IMR-90 (cell line): ENCODE data around the gene ZNF283. TPM values are rescaled to one million over a fixed set of nuclear protein-coding genes. Genes with fewer than 3 reads are reported as not detected.
A peak's percentile ranks its signal among the peaks of the same experiment; 100 is the strongest.

Experiments used
- ATAC-seq: fragments of 200-7000 bp; cut with Tn5 transposase; 2 replicates; pipeline ENCODE4 v1.9.1; 2020; ENCODE audit warnings: low read depth, mild to moderate bottlenecking, moderate library complexity
- BruUV-seq: library from RNA; stranded (reverse); fragments of 400-500 nt; replicated peaks from 2 replicates; lab custom pipeline; 2021; lab: Mats Ljungman, UMichigan
- CTCF ChIA-PET: fragments of 300-600 bp; formaldehyde crosslinking; extraction: SDS; loops from one replicate; lab custom pipeline; 2021; ENCODE audit warnings: antibody characterized with exemption; lab: Yijun Ruan, JAX
- POLR2A ChIA-PET: fragments of 300-600 bp; sonication (Branson Sonifier 250); formaldehyde crosslinking; loops from one replicate; lab custom pipeline; 2022; ENCODE audit warnings: antibody characterized with exemption; ENCODE audit not compliant: unreplicated experiment; lab: Charles Lee
- DNase-seq: peaks from one replicate; pipeline ENCODE4 v3.0.0; 2013
- H2AFZ ChIP-seq: replicated peaks from 2 replicates; pipeline ENCODE3; 2013; ENCODE audit warnings: low read length, mild to moderate bottlenecking; ENCODE audit not compliant: poor library complexity
- H2AK5ac ChIP-seq: 2 replicates; pipeline ENCODE4 v1.6.1; 2013; ENCODE audit warnings: low read depth, low read length, inconsistent platforms
- H2AK9ac ChIP-seq: replicated peaks from 2 replicates; pipeline ENCODE3; 2013; ENCODE audit warnings: mild to moderate bottlenecking, low read depth, low read length, moderate library complexity; ENCODE audit not compliant: poor library complexity
- H2BK120ac ChIP-seq: 2 replicates; pipeline ENCODE4 v1.6.1; 2013; ENCODE audit warnings: low read depth, low read length, inconsistent platforms
- H2BK15ac ChIP-seq: 3 replicates; pipeline ENCODE4 v1.6.1; 2013; ENCODE audit warnings: low read depth, low read length, inconsistent platforms
- H2BK20ac ChIP-seq: 2 replicates; pipeline ENCODE4 v1.6.1; 2013; ENCODE audit warnings: low read depth, mild to moderate bottlenecking, inconsistent platforms, low read length, moderate library complexity
- H2BK5ac ChIP-seq: 2 replicates; pipeline ENCODE4 v1.6.1; 2013; ENCODE audit warnings: mild to moderate bottlenecking, low read depth, low read length, inconsistent platforms; ENCODE audit not compliant: poor library complexity, severe bottlenecking
- H3K14ac ChIP-seq: replicated peaks from 2 replicates; pipeline ENCODE4 v1.6.1; 2013; ENCODE audit warnings: low read depth, low read length, inconsistent platforms
- H3K18ac ChIP-seq: 2 replicates; pipeline ENCODE4 v1.6.1; 2013; ENCODE audit warnings: low read depth, low read length, control low read depth
- H3K23ac ChIP-seq: 2 replicates; pipeline ENCODE4 v1.6.1; 2013; ENCODE audit warnings: low read depth, low read length, inconsistent platforms
- H3K27ac ChIP-seq: 2 replicates; pipeline ENCODE4 v1.5.1; 2013; ENCODE audit warnings: mild to moderate bottlenecking, control low read depth, low read length; ENCODE audit not compliant: insufficient read depth
- H3K27me3 ChIP-seq: 2 replicates; pipeline ENCODE4 v1.6.1; 2013; ENCODE audit warnings: low read length; ENCODE audit not compliant: control insufficient read depth, insufficient read depth
- H3K36me3 ChIP-seq: 2 replicates; pipeline ENCODE4 v1.6.1; 2013; ENCODE audit warnings: low read length, mixed read lengths; ENCODE audit not compliant: control insufficient read depth, insufficient read depth
- H3K4ac ChIP-seq: 2 replicates; pipeline ENCODE4 v1.6.1; 2013; ENCODE audit warnings: low read depth, low read length, inconsistent platforms
- H3K4me1 ChIP-seq: 2 replicates; pipeline ENCODE4 v1.6.1; 2013; ENCODE audit warnings: low read length, mixed read lengths; ENCODE audit not compliant: control insufficient read depth, insufficient read depth
- H3K4me2 ChIP-seq: 2 replicates; pipeline ENCODE4 v1.6.1; 2013; ENCODE audit warnings: low read depth, mild to moderate bottlenecking, control low read depth, low read length, moderate library complexity
- H3K4me3 ChIP-seq: 2 replicates; pipeline ENCODE4 v1.5.1; 2013; ENCODE audit warnings: low read depth, mild to moderate bottlenecking, control low read depth, low read length, moderate library complexity; ENCODE audit not compliant: insufficient read depth
- H3K56ac ChIP-seq: 2 replicates; pipeline ENCODE4 v1.6.1; 2013; ENCODE audit warnings: low read length, inconsistent platforms; ENCODE audit not compliant: insufficient read depth; ENCODE audit errors: extremely low read depth
- H3K79me1 ChIP-seq, 2 experiments: 2 replicates each; pipeline ENCODE4 v1.6.1; 2013; ENCODE audit warnings: low read length in 2 of 2, inconsistent platforms in 1 of 2, low read depth in 1 of 2
- H3K9ac ChIP-seq: 2 replicates; pipeline ENCODE4 v1.6.1; 2013; ENCODE audit warnings: low read depth, low read length, control low read depth
- H3K9me1 ChIP-seq: 2 replicates; pipeline ENCODE4 v1.6.1; 2013; ENCODE audit warnings: low read length, inconsistent platforms; ENCODE audit not compliant: insufficient read depth
- H3K9me3 ChIP-seq: 2 replicates; pipeline ENCODE4 v1.6.1; 2013; ENCODE audit warnings: low read length; ENCODE audit not compliant: control insufficient read depth, insufficient read depth
- H4K20me1 ChIP-seq: 2 replicates; pipeline ENCODE4 v1.6.1; 2013; ENCODE audit warnings: low read length, inconsistent platforms; ENCODE audit not compliant: insufficient read depth
- H4K5ac ChIP-seq: 2 replicates; pipeline ENCODE4 v1.6.1; 2013; ENCODE audit warnings: mild to moderate bottlenecking, low read depth, low read length, control low read depth
- H4K8ac ChIP-seq, 2 experiments: 2 replicates each; pipeline ENCODE4 v1.6.1; 2013; ENCODE audit warnings: low read depth in 2 of 2, low read length in 2 of 2, control low read depth in 1 of 2, inconsistent platforms in 1 of 2
- H4K91ac ChIP-seq: 2 replicates; pipeline ENCODE4 v1.6.1; 2013; ENCODE audit warnings: low read depth, low read length, inconsistent platforms; ENCODE audit not compliant: insufficient read depth
- BHLHE40 ChIP-seq: fragments of 150-350 bp; IDR thresholded peaks from 2 replicates; pipeline ENCODE4 v1.6.1; 2016; ENCODE audit warnings: mild to moderate bottlenecking, low read depth, low read length
- CEBPB ChIP-seq: IDR thresholded peaks from 2 replicates; pipeline ENCODE4 v1.6.1; 2012; ENCODE audit warnings: low read depth, low read length, improper control_type of control experiment
- CHD1 ChIP-seq: IDR thresholded peaks from 2 replicates; pipeline ENCODE4 v1.6.1; 2012; ENCODE audit warnings: low read depth, low read length, improper control_type of control experiment
- CTCF ChIP-seq: conservative IDR thresholded peaks from 2 replicates; pipeline ENCODE4 v1.5.1; 2012; ENCODE audit warnings: mild to moderate bottlenecking, low read depth, low read length, improper control_type of control experiment
- ELK1 ChIP-seq: fragments of 150-350 bp; IDR thresholded peaks from 2 replicates; pipeline ENCODE4 v1.6.1; 2016; ENCODE audit warnings: low read depth, mild to moderate bottlenecking, low read length, moderate library complexity, borderline replicate concordance
- FOS ChIP-seq: fragments of 150-350 bp; IDR thresholded peaks from 2 replicates; pipeline ENCODE4 v1.6.1; 2016; ENCODE audit warnings: low read depth, low read length
- MAFK ChIP-seq: IDR thresholded peaks from 2 replicates; pipeline ENCODE4 v1.6.1; 2012; ENCODE audit warnings: low read depth, low read length, improper control_type of control experiment
- MAZ ChIP-seq: IDR thresholded peaks from 2 replicates; pipeline ENCODE4 v1.6.1; 2012; ENCODE audit warnings: low read depth, mild to moderate bottlenecking, low read length, improper control_type of control experiment, moderate library complexity, borderline replicate concordance
- MXI1 ChIP-seq: IDR thresholded peaks from 2 replicates; pipeline ENCODE4 v1.6.1; 2012; ENCODE audit warnings: low read depth, mild to moderate bottlenecking, low read length, moderate library complexity, borderline replicate concordance
- NFE2L2 ChIP-seq: fragments of 150-350 bp; IDR thresholded peaks from 2 replicates; pipeline ENCODE4 v1.6.1; 2016; ENCODE audit warnings: low read depth, mild to moderate bottlenecking, low read length
- POLR2A ChIP-seq: IDR thresholded peaks from 2 replicates; pipeline ENCODE4 v1.6.1; 2012; ENCODE audit warnings: mild to moderate bottlenecking, low read depth, low read length
- RAD21 ChIP-seq: IDR thresholded peaks from 2 replicates; pipeline ENCODE4 v1.6.1; 2012; ENCODE audit warnings: low read length, improper control_type of control experiment
- RCOR1 ChIP-seq: IDR thresholded peaks from 2 replicates; pipeline ENCODE4 v1.6.1; 2012; ENCODE audit warnings: mild to moderate bottlenecking, low read length, improper control_type of control experiment; ENCODE audit not compliant: insufficient replicate concordance
- RFX5 ChIP-seq: IDR thresholded peaks from 2 replicates; pipeline ENCODE4 v1.8.0; 2012; ENCODE audit warnings: low read depth, mild to moderate bottlenecking, low read length, moderate library complexity
- SMC3 ChIP-seq: fragments of 150-350 bp; IDR thresholded peaks from 2 replicates; pipeline ENCODE4 v1.6.1; 2016; ENCODE audit warnings: low read depth, mild to moderate bottlenecking, antibody characterized with exemption, low read length, moderate library complexity
- WGBS, 2 experiments: methylation state at CpG; one replicate each; pipeline versions ENCODE4 v1.1.5 to v1.1.7; 2013; ENCODE audit warnings: missing lambda C conversion rate in 2 of 2; ENCODE audit not compliant: insufficient read length in 1 of 2; ENCODE audit errors: extremely low coverage in 2 of 2; 5-methylcytosine and 5-hydroxymethylcytosine counted together
- dilution Hi-C: fragments of 300-500 bp; cut with HindIII; formaldehyde crosslinking; loops from one replicate; pipeline ENCODE4 v1.14.3; 2018; ENCODE audit warnings: low sequenced_read_pairs; ENCODE audit not compliant: unreplicated experiment
- in situ Hi-C: fragments of 300-500 bp; cut with MboI; formaldehyde crosslinking; loops from 3 replicates; pipeline ENCODE4 v1.14.3; 2019; ENCODE audit warnings: low sequenced_read_pairs, inconsistent platforms, mixed read lengths
- intact Hi-C: fragments of 100-400 bp; cut with micrococcal nuclease; formaldehyde crosslinking; loops from 2 replicates; pipeline ENCODE4 v1.10.0; 2022
- polyA plus RNA-seq, 3 experiments: library from polyadenylated mRNA; depleted of rRNA; stranded (reverse); fragments of >200 nt; gene quantifications; 2 replicates each; pipeline ENCODE4 v1.2.3, GENCODE V29; 2012; ENCODE audit warnings: low replicate concordance in 1 of 3
- total RNA-seq: library from RNA; depleted of rRNA; stranded (reverse); fragments of >200 nt; gene quantifications from 2 replicates; pipeline ENCODE4 v1.2.3, GENCODE V29; 2012
- TF ChIP-seq, protein P1 (sequence below): fragments of 150-350 bp; IDR thresholded peaks from 2 replicates; pipeline ENCODE4 v1.6.1; 2017; ENCODE audit warnings: mild to moderate bottlenecking, antibody characterized with exemption, low read length, low read depth

Gene ZNF283
- total and polyA plus RNA-seq, 2 of the 4 experiments (the other 2 are of a cell fraction) = 2.1 to 5.0 TPM

DNA sequence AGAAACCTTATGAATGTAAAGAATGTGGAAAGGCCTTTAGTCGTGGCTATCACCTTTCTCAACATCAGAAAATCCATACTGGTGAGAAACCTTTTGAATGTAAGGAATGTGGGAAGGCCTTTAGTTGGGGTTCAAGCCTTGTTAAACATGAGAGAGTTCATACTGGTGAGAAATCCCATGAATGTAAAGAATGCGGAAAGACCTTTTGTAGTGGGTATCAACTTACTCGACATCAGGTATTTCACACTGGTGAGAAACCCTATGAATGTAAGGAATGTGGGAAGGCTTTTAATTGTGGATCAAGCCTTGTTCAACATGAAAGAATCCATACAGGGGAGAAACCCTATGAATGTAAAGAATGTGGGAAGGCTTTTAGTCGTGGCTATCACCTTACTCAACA lies 20.8 kb downstream of the ZNF283 start:
- Histone ChIP-seq H3K4me1 (no peaks in the 10 kb centered on the region), H4K20me1 (no peaks in the 10 kb centered on the region), H2BK20ac (no peak overlapping the region), H3K4me2 (no peak overlapping the region), H3K27me3 (no peaks in the 10 kb centered on the region), H3K18ac (no peak overlapping the region), H3K4ac (no peak overlapping the region), H3K9ac (no peak overlapping the region), H3K9me3 (peaks cover 60% of the 10 kb centered on the region), H2AK9ac (no peak overlapping the region), H4K91ac (no peak overlapping the region), H2AFZ (no peak overlapping the region), H2BK15ac (no peak overlapping the region), H2BK120ac (no peak overlapping the region), H2BK5ac (no peak overlapping the region), H3K4me3 (no peak overlapping the region), H3K36me3 (peaks cover 33% of the 10 kb centered on the region), H3K9me1 (no peaks in the 10 kb centered on the region), H4K8ac (no peak overlapping the region), H3K79me1 (no peaks in the 10 kb centered on the region), H2AK5ac (no peak overlapping the region), H4K5ac (no peak overlapping the region), H3K23ac (no peak overlapping the region), H3K27ac (no peak overlapping the region), H3K56ac (no peak overlapping the region), H3K14ac (no peak overlapping the region)
- dilution Hi-C loops (no loop called here), in situ Hi-C loops (no loop called here), intact Hi-C loops (no loop called here)
- ChIA-PET CTCF (no interaction called here), POLR2A (no interaction called here)
- no peak for DNase-seq
- BruUV-seq = TSS peak; percentile 10
- no peak for ATAC-seq
- no peak for TF ChIP-seq MXI1
- no peak for TF ChIP-seq CEBPB
- no peak for TF ChIP-seq CTCF
- no peak for TF ChIP-seq RFX5
- TF ChIP-seq RCOR1 = no peak
- TF ChIP-seq NFE2L2 = no peak
- TF ChIP-seq, protein P1, sequence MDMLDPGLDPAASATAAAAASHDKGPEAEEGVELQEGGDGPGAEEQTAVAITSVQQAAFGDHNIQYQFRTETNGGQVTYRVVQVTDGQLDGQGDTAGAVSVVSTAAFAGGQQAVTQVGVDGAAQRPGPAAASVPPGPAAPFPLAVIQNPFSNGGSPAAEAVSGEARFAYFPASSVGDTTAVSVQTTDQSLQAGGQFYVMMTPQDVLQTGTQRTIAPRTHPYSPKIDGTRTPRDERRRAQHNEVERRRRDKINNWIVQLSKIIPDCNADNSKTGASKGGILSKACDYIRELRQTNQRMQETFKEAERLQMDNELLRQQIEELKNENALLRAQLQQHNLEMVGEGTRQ = no peak
- no peak for TF ChIP-seq BHLHE40
- no peak for TF ChIP-seq FOS
- TF ChIP-seq POLR2A = no peak
- TF ChIP-seq MAZ = no peak
- no peak for TF ChIP-seq SMC3
- TF ChIP-seq MAFK = no peak
- no peak for TF ChIP-seq RAD21
- no peak for TF ChIP-seq CHD1
- TF ChIP-seq ELK1 = no peak
- WGBS, 2 experiments = no CpG with 5 or more reads among the region's 4 CpGs
